A673 (cell line): ENCODE data around the gene EXOC5. TPM values are rescaled to one million over a fixed set of nuclear protein-coding genes. Genes with fewer than 3 reads are reported as not detected.

Experiments
- BruUV-seq: library from RNA; stranded (reverse); fragments of 400-500 nt; replicated peaks from 2 replicates; lab custom pipeline; 2021; lab: Mats Ljungman, UMichigan
- CTCF ChIA-PET: fragments of 300-600 bp; sonication (Branson Sonifier 250); formaldehyde crosslinking; loops from one replicate; lab custom pipeline; 2022; ENCODE audit warnings: antibody characterized with exemption; lab: Charles Lee
- POLR2A ChIA-PET: fragments of 300-600 bp; sonication (Branson Sonifier 250); formaldehyde crosslinking; loops from one replicate; lab custom pipeline; 2022; ENCODE audit warnings: antibody characterized with exemption; ENCODE audit not compliant: low non-redundant PET; lab: Charles Lee
- DNase-seq: peaks from one replicate; pipeline ENCODE4 v3.0.0-alpha.2; 2015; ENCODE audit warnings: low spot score
- H3K27ac ChIP-seq: fragments of 200-600 bp; sonication (generic); 2 replicates; pipeline ENCODE4 v1.5.1; 2016; ENCODE audit warnings: mixed run types, low read depth, mild to moderate bottlenecking, mixed read lengths, antibody characterized with exemption, low read length; ENCODE audit not compliant: poor library complexity, severe bottlenecking
- H3K27me3 ChIP-seq: fragments of 200-600 bp; sonication (generic); replicated peaks from 2 replicates; pipeline ENCODE4 v1.6.1; 2017; ENCODE audit warnings: mixed run types, low read depth, mild to moderate bottlenecking, mixed read lengths, antibody characterized with exemption, low read length; ENCODE audit not compliant: insufficient read depth, poor library complexity
- H3K36me3 ChIP-seq: fragments of 200-600 bp; sonication (generic); 2 replicates; pipeline ENCODE4 v1.6.1; 2016; ENCODE audit warnings: mixed run types, mild to moderate bottlenecking, mixed read lengths, antibody characterized with exemption, low read length; ENCODE audit not compliant: insufficient read depth, poor library complexity, severe bottlenecking
- H3K4me1 ChIP-seq: fragments of 200-600 bp; sonication (generic); 2 replicates; pipeline ENCODE4 v1.6.1; 2017; ENCODE audit warnings: mixed run types, mild to moderate bottlenecking, mixed read lengths, antibody characterized with exemption, low read length; ENCODE audit not compliant: insufficient read depth, poor library complexity, severe bottlenecking
- H3K4me3 ChIP-seq: fragments of 200-600 bp; sonication (generic); 2 replicates; pipeline ENCODE4 v1.5.1; 2016; ENCODE audit warnings: low read depth, mixed run types, mild to moderate bottlenecking, mixed read lengths, low read length; ENCODE audit not compliant: poor library complexity, severe bottlenecking
- H3K9me3 ChIP-seq: fragments of 200-600 bp; sonication (generic); 2 replicates; pipeline ENCODE4 v1.6.1; 2016; ENCODE audit warnings: mixed run types, low read depth, mild to moderate bottlenecking, mixed read lengths, antibody characterized with exemption, low read length; ENCODE audit not compliant: poor library complexity, severe bottlenecking
- EZH2 ChIP-seq: fragments of 200-600 bp; sonication (generic); IDR thresholded peaks from 2 replicates; pipeline ENCODE4 v1.6.1; 2017; ENCODE audit warnings: borderline replicate concordance, low read depth, mild to moderate bottlenecking, mixed read lengths, antibody characterized with exemption, low read length; ENCODE audit not compliant: poor library complexity, severe bottlenecking
- intact Hi-C: fragments of 100-400 bp; cut with micrococcal nuclease; formaldehyde crosslinking; loops from one replicate; pipeline ENCODE4 v1.10.0; 2022; ENCODE audit not compliant: unreplicated experiment
- total RNA-seq: library from RNA; stranded (reverse); gene quantifications from 2 replicates; pipeline ENCODE4 v1.2.3, GENCODE V29; 2021
- TF ChIP-seq, protein P1 (sequence below): fragments of 300-800, 200-600 bp; sonication (generic); conservative IDR thresholded peaks from 2 replicates; pipeline ENCODE4 v1.5.1; 2017; ENCODE audit warnings: low read depth, mild to moderate bottlenecking, antibody characterized with exemption, low read length, moderate library complexity, mixed read lengths

EXOC5 gene
- total RNA-seq, 1 experiment from 2014 or later: 132 TPM

DNA sequence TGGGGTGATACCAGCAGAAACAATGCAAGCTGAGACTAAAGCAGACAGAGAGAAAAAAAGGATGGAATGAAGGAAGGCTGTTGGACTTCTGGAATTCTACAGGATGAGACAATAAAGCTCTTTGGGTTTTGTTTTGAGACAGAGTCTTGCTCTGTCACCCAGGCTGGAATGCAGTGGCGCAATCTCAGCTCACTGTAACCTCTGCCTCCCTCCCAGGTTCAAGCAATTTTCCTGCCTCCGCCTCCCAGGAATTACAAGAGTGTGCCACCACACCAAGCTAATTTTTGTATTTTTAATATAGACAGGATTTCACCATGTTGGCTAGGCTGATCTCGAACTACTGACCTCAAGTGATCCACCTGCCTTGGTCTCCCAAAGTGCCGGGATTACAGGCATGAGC lies 115.4 kb downstream of the EXOC5 start:
- no peaks in the 10 kb centered on the region for H3K27me3 ChIP-seq
- intact Hi-C loops: no loop called here
- H3K4me1 ChIP-seq: no peaks in the 10 kb centered on the region
- no peak for DNase-seq
- no peak overlapping the region for H3K4me3 ChIP-seq
- no peaks in the 10 kb centered on the region for H3K9me3 ChIP-seq
- ChIA-PET CTCF (no interaction called here), POLR2A (no interaction called here)
- no peak overlapping the region for H3K27ac ChIP-seq
- H3K36me3 ChIP-seq: no peaks in the 10 kb centered on the region
- no peak for TF ChIP-seq EZH2
- TF ChIP-seq, protein P1, sequence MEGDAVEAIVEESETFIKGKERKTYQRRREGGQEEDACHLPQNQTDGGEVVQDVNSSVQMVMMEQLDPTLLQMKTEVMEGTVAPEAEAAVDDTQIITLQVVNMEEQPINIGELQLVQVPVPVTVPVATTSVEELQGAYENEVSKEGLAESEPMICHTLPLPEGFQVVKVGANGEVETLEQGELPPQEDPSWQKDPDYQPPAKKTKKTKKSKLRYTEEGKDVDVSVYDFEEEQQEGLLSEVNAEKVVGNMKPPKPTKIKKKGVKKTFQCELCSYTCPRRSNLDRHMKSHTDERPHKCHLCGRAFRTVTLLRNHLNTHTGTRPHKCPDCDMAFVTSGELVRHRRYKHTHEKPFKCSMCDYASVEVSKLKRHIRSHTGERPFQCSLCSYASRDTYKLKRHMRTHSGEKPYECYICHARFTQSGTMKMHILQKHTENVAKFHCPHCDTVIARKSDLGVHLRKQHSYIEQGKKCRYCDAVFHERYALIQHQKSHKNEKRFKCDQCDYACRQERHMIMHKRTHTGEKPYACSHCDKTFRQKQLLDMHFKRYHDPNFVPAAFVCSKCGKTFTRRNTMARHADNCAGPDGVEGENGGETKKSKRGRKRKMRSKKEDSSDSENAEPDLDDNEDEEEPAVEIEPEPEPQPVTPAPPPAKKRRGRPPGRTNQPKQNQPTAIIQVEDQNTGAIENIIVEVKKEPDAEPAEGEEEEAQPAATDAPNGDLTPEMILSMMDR: no peak
- no TSS peak for BruUV-seq

Other genes with a start within 250 kb of the EXOC5 start
- gene AP5M1, start 66 bp upstream of the EXOC5 start, total RNA-seq: 54.1 and 58.7 TPM in 2 replicates
- gene NAA30, start 121.7 kb upstream of the EXOC5 start, total RNA-seq: 26.5 and 34.3 TPM in 2 replicates
- gene CCDC198, start 225.0 kb upstream of the EXOC5 start, total RNA-seq: not detected in 2 replicates